Fibroblast of lung (primary cell): Measurements from ENCODE around the gene ATF1. TPM values are rescaled to one million over a fixed set of nuclear protein-coding genes. Genes with fewer than 3 reads are reported as not detected.

ENCODE experiments used
- DNase-seq, 2 donors: peaks; one replicate each; pipeline versions ENCODE4 v3.0.0 to v3.0.0-alpha.2; 2010; ENCODE audit warnings: low read depth in 2 of 2
- H2AFZ ChIP-seq: 2 replicates; pipeline ENCODE4 v1.5.1; 2012; ENCODE audit warnings: low read length, control low read depth, inconsistent platforms
- H3K27ac ChIP-seq: 2 replicates; pipeline ENCODE4 v1.5.1; 2011; ENCODE audit warnings: low read length, control low read depth; ENCODE audit not compliant: insufficient read depth
- H3K27me3 ChIP-seq: 2 replicates; pipeline ENCODE4 v1.5.1; 2011; ENCODE audit warnings: mild to moderate bottlenecking, low read length; ENCODE audit not compliant: control insufficient read depth, insufficient read depth
- H3K36me3 ChIP-seq: 2 replicates; pipeline ENCODE4 v1.5.1; 2011; ENCODE audit warnings: low read length; ENCODE audit not compliant: control insufficient read depth, insufficient read depth
- H3K4me1 ChIP-seq: 2 replicates; pipeline ENCODE4 v1.5.1; 2011; ENCODE audit warnings: low read length; ENCODE audit not compliant: control insufficient read depth, insufficient read depth; ENCODE audit errors: extremely low read depth
- H3K4me2 ChIP-seq: 2 replicates; pipeline ENCODE4 v1.5.1; 2011; ENCODE audit warnings: low read length, control low read depth; ENCODE audit not compliant: insufficient read depth; ENCODE audit errors: extremely low read depth
- H3K4me3 ChIP-seq, 4 experiments: fragments of 200-600 bp in 1 of 4; sonication (generic) in 1 of 4; replicated peaks in 1 of 4; 2 replicates each; pipeline ENCODE4 v1.5.1; 2011 to 2016; ENCODE audit warnings: low read length in 4 of 4, low read depth in 3 of 4, mild to moderate bottlenecking in 3 of 4, control low read depth in 2 of 4, inconsistent platforms in 1 of 4, mixed read lengths in 1 of 4; ENCODE audit not compliant: insufficient read depth in 1 of 4; ENCODE audit errors: control extremely low read depth in 1 of 4
- H3K79me2 ChIP-seq: 2 replicates; pipeline ENCODE4 v1.5.1; 2012; ENCODE audit warnings: mild to moderate bottlenecking, low read length, inconsistent platforms; ENCODE audit not compliant: control insufficient read depth, insufficient read depth
- H3K9ac ChIP-seq: 2 replicates; pipeline ENCODE4 v1.5.1; 2011; ENCODE audit warnings: mild to moderate bottlenecking, low read length, control low read depth; ENCODE audit not compliant: insufficient read depth
- H3K9me3 ChIP-seq: 2 replicates; pipeline ENCODE4 v1.5.1; 2012; ENCODE audit warnings: low read depth, low read length; ENCODE audit not compliant: control insufficient read depth, insufficient read depth
- H4K20me1 ChIP-seq: 2 replicates; pipeline ENCODE4 v1.5.1; 2011; ENCODE audit warnings: low read length; ENCODE audit not compliant: control insufficient read depth, insufficient read depth; ENCODE audit errors: extremely low read depth
- EZH2 ChIP-seq: IDR thresholded peaks from 2 replicates; pipeline ENCODE4 v1.5.1; 2012; ENCODE audit warnings: low read length, control low read depth, mild to moderate bottlenecking; ENCODE audit errors: missing control alignments
- polyA plus RNA-seq, 2 donors: library from polyadenylated mRNA; depleted of rRNA in 1 of 2; stranded (reverse) in 1 of 2; unstranded in 1 of 2; fragments of >200 nt; gene quantifications; 2 replicates each; pipeline ENCODE4 v1.2.1, GENCODE V29; 2011 to 2012; ENCODE audit warnings: missing spikeins in 1 of 2
- total RNA-seq: library from RNA; depleted of rRNA; stranded (reverse); fragments of >200 nt; gene quantifications from 2 replicates; pipeline ENCODE4 v1.2.1, GENCODE V29; 2014
- TF ChIP-seq, protein P1 (sequence below), 2 donors: IDR thresholded peaks in 1 of 2; conservative IDR thresholded peaks in 1 of 2; 1 replicate in 1 of 2; 2 replicates in 1 of 2; pipeline ENCODE4 v1.5.1; 2011 to 2012; ENCODE audit warnings: low read length in 2 of 2, control low read depth in 1 of 2, inconsistent platforms in 1 of 2, low read depth in 1 of 2, mild to moderate bottlenecking in 1 of 2

ATF1 gene
- total and polyA plus RNA-seq, 2 donors (not counting 1 experiment from before 2014, with no cell fraction given): 40.6 to 44.8 TPM

- Histone ChIP-seq H3K36me3 (no peaks in the 10 kb centered on the region), H3K4me3 (no peak overlapping the region), H3K27me3 (no peaks in the 10 kb centered on the region), H3K4me1 (no peaks in the 10 kb centered on the region), H3K27ac (no peak overlapping the region), H4K20me1 (no peaks in the 10 kb centered on the region), H3K4me2 (no peak overlapping the region), H2AFZ (no peak overlapping the region), H3K79me2 (no peaks in the 10 kb centered on the region), H3K9ac (no peak overlapping the region), H3K9me3 (no peaks in the 10 kb centered on the region)
- TF ChIP-seq EZH2: no peak
- TF ChIP-seq, protein P1, sequence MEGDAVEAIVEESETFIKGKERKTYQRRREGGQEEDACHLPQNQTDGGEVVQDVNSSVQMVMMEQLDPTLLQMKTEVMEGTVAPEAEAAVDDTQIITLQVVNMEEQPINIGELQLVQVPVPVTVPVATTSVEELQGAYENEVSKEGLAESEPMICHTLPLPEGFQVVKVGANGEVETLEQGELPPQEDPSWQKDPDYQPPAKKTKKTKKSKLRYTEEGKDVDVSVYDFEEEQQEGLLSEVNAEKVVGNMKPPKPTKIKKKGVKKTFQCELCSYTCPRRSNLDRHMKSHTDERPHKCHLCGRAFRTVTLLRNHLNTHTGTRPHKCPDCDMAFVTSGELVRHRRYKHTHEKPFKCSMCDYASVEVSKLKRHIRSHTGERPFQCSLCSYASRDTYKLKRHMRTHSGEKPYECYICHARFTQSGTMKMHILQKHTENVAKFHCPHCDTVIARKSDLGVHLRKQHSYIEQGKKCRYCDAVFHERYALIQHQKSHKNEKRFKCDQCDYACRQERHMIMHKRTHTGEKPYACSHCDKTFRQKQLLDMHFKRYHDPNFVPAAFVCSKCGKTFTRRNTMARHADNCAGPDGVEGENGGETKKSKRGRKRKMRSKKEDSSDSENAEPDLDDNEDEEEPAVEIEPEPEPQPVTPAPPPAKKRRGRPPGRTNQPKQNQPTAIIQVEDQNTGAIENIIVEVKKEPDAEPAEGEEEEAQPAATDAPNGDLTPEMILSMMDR (conservative IDR thresholded peaks at IDR 0.05 in 1 of 2, IDR thresholded peaks at IDR 0.05 in 1 of 2; ENCODE audit: low read depth in 1 of 2, low read length in 2 of 2): no peak
- DNase-seq: no peak
These were observed 16.1 kb upstream of the ATF1 start for GRCh38 chr12:50747817-50748216.

- no peaks in the 10 kb centered on the region for H3K36me3 ChIP-seq
- no peak overlapping the region for H3K4me2 ChIP-seq
- TF ChIP-seq, protein P1 (conservative IDR thresholded peaks at IDR 0.05 in 1 of 2, IDR thresholded peaks at IDR 0.05 in 1 of 2; ENCODE audit: low read depth in 1 of 2, low read length in 2 of 2): no peak
- TF ChIP-seq EZH2: no peak
- no peaks in the 10 kb centered on the region for H3K79me2 ChIP-seq
- no peaks in the 10 kb centered on the region for H4K20me1 ChIP-seq
- no peak overlapping the region for H2AFZ ChIP-seq
- no peak overlapping the region for H3K27ac ChIP-seq
- no peaks in the 10 kb centered on the region for H3K9me3 ChIP-seq
- DNase-seq: peak in 1 of 2 donors; percentile 6
- H3K4me3 ChIP-seq: no peak overlapping the region
- H3K4me1 ChIP-seq: no peaks in the 10 kb centered on the region
- no peak overlapping the region for H3K9ac ChIP-seq
- no peaks in the 10 kb centered on the region for H3K27me3 ChIP-seq
These were observed 14.4 kb upstream of the ATF1 start for GRCh38 chr12:50749459-50749882.

DNA sequence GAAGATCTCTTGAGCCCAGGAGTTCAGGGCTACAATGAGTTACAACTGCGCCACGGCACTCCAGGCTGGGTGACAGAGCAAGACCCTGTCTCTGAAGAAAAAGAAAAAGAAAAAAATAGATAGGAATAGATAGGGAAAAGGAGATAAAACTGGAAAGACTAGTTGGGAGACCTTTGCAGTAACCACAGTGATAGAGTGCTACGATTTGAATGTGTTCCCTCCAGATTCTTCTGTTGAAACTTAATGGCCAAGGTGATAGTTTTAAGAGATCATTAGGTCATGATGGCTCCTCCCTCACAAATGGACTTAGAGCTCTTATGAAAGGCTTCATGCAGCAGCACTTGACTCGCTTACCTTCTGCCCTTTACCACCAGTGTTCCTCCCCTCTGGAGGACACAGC, 13.5 kb upstream of the ATF1 start:
- no peak overlapping the region for H2AFZ ChIP-seq
- no peak overlapping the region for H3K4me3 ChIP-seq
- no peak for TF ChIP-seq EZH2
- TF ChIP-seq, protein P1 (conservative IDR thresholded peaks at IDR 0.05 in 1 of 2, IDR thresholded peaks at IDR 0.05 in 1 of 2; ENCODE audit: low read depth in 1 of 2, low read length in 2 of 2): no peak
- no peak for DNase-seq
- H3K9me3 ChIP-seq: no peaks in the 10 kb centered on the region
- H3K79me2 ChIP-seq: no peaks in the 10 kb centered on the region
- no peaks in the 10 kb centered on the region for H4K20me1 ChIP-seq
- H3K36me3 ChIP-seq: no peaks in the 10 kb centered on the region
- H3K27me3 ChIP-seq: no peaks in the 10 kb centered on the region
- H3K4me2 ChIP-seq: no peak overlapping the region
- no peak overlapping the region for H3K9ac ChIP-seq
- H3K4me1 ChIP-seq: no peaks in the 10 kb centered on the region
- no peak overlapping the region for H3K27ac ChIP-seq
